Neural cell (in vitro differentiated cells): Measurements from ENCODE around the gene CASKIN2. TPM values are rescaled to one million over a fixed set of nuclear protein-coding genes. Genes with fewer than 3 reads are reported as not detected.

ENCODE experiments used
- H2AFZ ChIP-seq: fragments of 200-600, 300-800 bp; sonication (generic), shearing (Covaris generic); 2 replicates; pipeline ENCODE4 v1.6.0; 2014; ENCODE audit warnings: low read depth, mild to moderate bottlenecking, antibody characterized with exemption, low read length, moderate library complexity
- H3F3A ChIP-seq: fragments of 200-600 bp; shearing (Covaris generic); 2 replicates; pipeline ENCODE4 v1.6.1; 2016; ENCODE audit warnings: mild to moderate bottlenecking, moderate library complexity, mixed read lengths, antibody characterized with exemption, low read length; ENCODE audit not compliant: insufficient read depth, poor library complexity, severe bottlenecking
- H3K27ac ChIP-seq: fragments of 200-600, 300-800 bp; sonication (generic), shearing (Covaris generic); 2 replicates; pipeline ENCODE4 v1.5.1; 2014; ENCODE audit warnings: mild to moderate bottlenecking, low read length, moderate library complexity
- H3K27me3 ChIP-seq: fragments of 300-800, 200-600 bp; sonication (generic), shearing (Covaris generic); 2 replicates; pipeline ENCODE4 v1.6.0; 2014; ENCODE audit warnings: mild to moderate bottlenecking, low read depth, low read length, moderate library complexity; ENCODE audit not compliant: insufficient read depth
- H3K36me3 ChIP-seq: fragments of 300-800, 200-600 bp; sonication (generic), shearing (Covaris generic); 2 replicates; pipeline ENCODE4 v1.5.1; 2014; ENCODE audit warnings: mild to moderate bottlenecking, antibody characterized with exemption, low read length, moderate library complexity; ENCODE audit not compliant: insufficient read depth
- H3K4me2 ChIP-seq: fragments of 300-800, 200-600 bp; sonication (generic), shearing (Covaris generic); 2 replicates; pipeline ENCODE4 v1.6.0; 2014; ENCODE audit warnings: mild to moderate bottlenecking, low read length
- H3K4me3 ChIP-seq: fragments of 300-800, 200-600 bp; sonication (generic), shearing (Covaris generic); 2 replicates; pipeline ENCODE4 v1.5.1; 2014; ENCODE audit warnings: mild to moderate bottlenecking, low read length, moderate library complexity
- H3K79me2 ChIP-seq: fragments of 200-600 bp; shearing (Covaris generic); replicated peaks from 2 replicates; pipeline ENCODE4 v1.6.0; 2014; ENCODE audit warnings: mild to moderate bottlenecking, low read length, moderate library complexity; ENCODE audit not compliant: insufficient read depth
- H3K9ac ChIP-seq: fragments of 300-800, 200-600 bp; sonication (generic), shearing (Covaris generic); 2 replicates; pipeline ENCODE4 v1.6.1; 2016; ENCODE audit warnings: mild to moderate bottlenecking, low read length, mixed read lengths
- H3K9me2 ChIP-seq: fragments of 200-600 bp; shearing (Covaris generic); 2 replicates; pipeline ENCODE4 v1.6.1; 2016; ENCODE audit warnings: mild to moderate bottlenecking, low read length, mixed read lengths; ENCODE audit not compliant: insufficient read depth
- H3K9me3 ChIP-seq: fragments of 200-600, 300-800 bp; sonication (generic), shearing (Covaris generic); 2 replicates; pipeline ENCODE4 v1.6.1; 2016; ENCODE audit warnings: mild to moderate bottlenecking, mixed run types, low read length, moderate library complexity, mixed read lengths
- H4K20me1 ChIP-seq: fragments of 200-600 bp; shearing (Covaris generic); 2 replicates; pipeline ENCODE4 v1.6.1; 2016; ENCODE audit warnings: mild to moderate bottlenecking, mixed run types; ENCODE audit not compliant: insufficient read depth
- CTCF ChIP-seq: fragments of 450-650 bp; IDR thresholded peaks from 2 replicates; pipeline ENCODE4 v1.5.1; 2014; ENCODE audit warnings: antibody characterized with exemption, mild to moderate bottlenecking, moderate library complexity; ENCODE audit not compliant: poor library complexity, severe bottlenecking
- EP300 ChIP-seq: fragments of 450-650 bp; conservative IDR thresholded peaks from 2 replicates; pipeline ENCODE4 v1.6.1; 2014; ENCODE audit warnings: antibody characterized with exemption, mild to moderate bottlenecking, moderate library complexity; ENCODE audit not compliant: poor library complexity, severe bottlenecking
- EZH2 ChIP-seq: fragments of 200-600, 300-800 bp; shearing (Covaris generic), sonication (generic); IDR thresholded peaks from 2 replicates; pipeline ENCODE4 v1.6.1; 2014; ENCODE audit warnings: antibody characterized with exemption, low read length, borderline replicate concordance, mild to moderate bottlenecking; ENCODE audit not compliant: insufficient read depth, poor library complexity, severe bottlenecking
- MXI1 ChIP-seq: fragments of 450-650 bp; conservative IDR thresholded peaks from 2 replicates; pipeline ENCODE4 v1.6.1; 2014; ENCODE audit warnings: antibody characterized with exemption, mild to moderate bottlenecking; ENCODE audit not compliant: poor library complexity, severe bottlenecking
- POLR2AphosphoS5 ChIP-seq: IDR thresholded peaks from 2 replicates; pipeline ENCODE4 v1.6.1; 2012
- RAD21 ChIP-seq: fragments of 450-650 bp; conservative IDR thresholded peaks from 2 replicates; pipeline ENCODE4 v1.6.1; 2014; ENCODE audit warnings: antibody characterized with exemption, mild to moderate bottlenecking, moderate library complexity
- REST ChIP-seq: IDR thresholded peaks from 2 replicates; pipeline ENCODE4 v1.6.1; 2012; ENCODE audit warnings: borderline replicate concordance
- SMC3 ChIP-seq: fragments of 450-650 bp; conservative IDR thresholded peaks from 2 replicates; pipeline ENCODE4 v1.6.1; 2014; ENCODE audit warnings: antibody characterized with exemption, mild to moderate bottlenecking, moderate library complexity; ENCODE audit not compliant: poor library complexity
- TAF1 ChIP-seq: IDR thresholded peaks from 2 replicates; pipeline ENCODE4 v1.6.1; 2012; ENCODE audit warnings: low read depth
- polyA plus RNA-seq: library from polyadenylated mRNA; depleted of rRNA; stranded (reverse); fragments of >200 nt; gene quantifications from 2 replicates; pipeline ENCODE4 v1.2.3, GENCODE V29; 2014

CASKIN2 gene
- polyA plus RNA-seq, 1 donor from 2014 or later, result 2.8 TPM

GRCh38 chr17:75511610-75512575 lies 3.4 kb downstream of the CASKIN2 start:
- H2AFZ ChIP-seq, result no peak overlapping the region
- no peaks in the 10 kb centered on the region for H3K27me3 ChIP-seq
- H3K9me2 ChIP-seq, result no peaks in the 10 kb centered on the region
- no peaks in the 10 kb centered on the region for H3K9me3 ChIP-seq
- H3F3A ChIP-seq, result no peaks in the 10 kb centered on the region
- H4K20me1 ChIP-seq, result no peaks in the 10 kb centered on the region
- H3K27ac ChIP-seq, result no peak overlapping the region
- peaks cover 17% of the 10 kb centered on the region for H3K79me2 ChIP-seq
- peak overlapping the region; percentile 13 for H3K4me3 ChIP-seq
- TF ChIP-seq EP300 (no peak), POLR2AphosphoS5 (no peak), MXI1 (no peak), REST (no peak), EZH2 (no peak), RAD21 (no peak), TAF1 (no peak), SMC3 (no peak), CTCF (no peak)
- no peak overlapping the region for H3K9ac ChIP-seq
- no peak overlapping the region for H3K4me2 ChIP-seq
- H3K36me3 ChIP-seq, result no peaks in the 10 kb centered on the region

GRCh38 chr17:75511270-75511609 lies 4.1 kb downstream of the CASKIN2 start:
- no peaks in the 10 kb centered on the region for H3K9me3 ChIP-seq
- H3K9me2 ChIP-seq, result no peaks in the 10 kb centered on the region
- H3K36me3 ChIP-seq, result no peaks in the 10 kb centered on the region
- no peak overlapping the region for H3K4me3 ChIP-seq
- H3K27ac ChIP-seq, result no peak overlapping the region
- no peaks in the 10 kb centered on the region for H3F3A ChIP-seq
- TF ChIP-seq CTCF (no peak), EP300 (no peak), TAF1 (no peak), POLR2AphosphoS5 (no peak), EZH2 (no peak), RAD21 (no peak), SMC3 (no peak), REST (no peak), MXI1 (no peak)
- no peak overlapping the region for H2AFZ ChIP-seq
- H4K20me1 ChIP-seq, result no peaks in the 10 kb centered on the region
- no peaks in the 10 kb centered on the region for H3K27me3 ChIP-seq
- H3K79me2 ChIP-seq, result peaks cover 17% of the 10 kb centered on the region
- no peak overlapping the region for H3K4me2 ChIP-seq
- no peak overlapping the region for H3K9ac ChIP-seq
